Activated CD4-positive, alpha-beta T cell treated with anti-CD3 and anti-CD28 coated beads, Interleukin-2, amount 50 U/mL, for 16 hours (primary cell): Measurements from ENCODE around the gene ELK3.
"Not testable (repeated sequence)": the region's sequence is repeated elsewhere in the genome, so short reads cannot be mapped to it uniquely, and the experiment has no call there.

Source experiments
- DNase-seq: peaks from one replicate; pipeline ENCODE4 v3.0.0-alpha.2; 2020

The ELK3 gene

DNA sequence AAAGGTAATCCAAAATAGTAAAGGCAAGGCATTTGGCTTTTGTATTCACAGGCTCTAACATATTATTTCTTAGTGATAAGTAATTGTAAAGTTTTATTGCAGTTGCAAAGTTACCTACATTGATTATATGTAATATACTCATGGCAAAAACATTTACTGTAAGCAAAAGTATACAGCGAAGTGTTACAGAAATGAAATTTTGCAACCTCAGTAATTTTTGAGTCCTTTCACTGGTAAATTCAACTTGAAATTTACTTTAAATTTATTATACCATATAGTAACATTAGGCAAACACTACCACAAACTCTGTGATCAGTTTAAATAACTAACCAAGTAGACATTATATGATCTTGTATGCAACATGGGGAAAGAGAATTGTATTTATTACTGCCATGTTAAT, 117.0 kb downstream of the ELK3 start:
- no peak for DNase-seq

DNA sequence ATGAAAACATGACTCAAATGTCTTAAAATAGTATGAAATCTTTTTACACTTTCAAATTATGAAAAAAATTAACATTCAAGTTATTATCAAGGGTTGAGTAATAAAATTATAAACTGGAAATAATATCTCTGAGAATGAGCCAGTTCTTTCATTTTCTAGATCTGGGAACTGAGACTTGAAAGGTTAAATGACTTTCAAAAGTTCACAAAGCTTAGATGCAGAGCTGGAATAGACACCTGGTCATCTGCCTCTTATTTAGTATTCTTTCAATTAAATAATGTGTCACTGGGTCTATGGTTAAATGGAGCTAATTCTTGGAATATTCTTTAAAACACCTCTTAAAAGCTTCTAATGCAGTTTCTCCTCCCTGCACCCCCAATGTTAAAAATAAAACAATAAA, 119.4 kb downstream of the ELK3 start:
- no peak for DNase-seq

DNA sequence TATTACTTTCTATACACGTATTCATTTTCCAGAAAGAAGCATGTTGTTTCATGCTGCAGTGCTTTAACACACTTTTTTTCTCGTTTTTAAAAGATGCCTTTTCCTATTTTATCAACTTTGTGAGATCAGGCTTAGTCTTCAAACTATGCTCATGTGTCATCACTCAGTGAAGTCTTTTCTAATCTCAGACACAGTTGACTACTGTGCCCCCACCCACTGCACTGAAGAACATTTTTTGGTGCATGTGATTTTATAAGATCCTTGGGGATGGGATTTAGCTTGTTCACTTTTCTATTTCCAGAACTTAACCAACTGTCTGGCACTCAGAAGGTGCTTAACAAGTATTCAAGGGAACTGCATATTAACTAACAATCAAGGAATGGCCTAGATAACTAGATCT, 120.5 kb downstream of the ELK3 start:
- no peak for DNase-seq

DNA sequence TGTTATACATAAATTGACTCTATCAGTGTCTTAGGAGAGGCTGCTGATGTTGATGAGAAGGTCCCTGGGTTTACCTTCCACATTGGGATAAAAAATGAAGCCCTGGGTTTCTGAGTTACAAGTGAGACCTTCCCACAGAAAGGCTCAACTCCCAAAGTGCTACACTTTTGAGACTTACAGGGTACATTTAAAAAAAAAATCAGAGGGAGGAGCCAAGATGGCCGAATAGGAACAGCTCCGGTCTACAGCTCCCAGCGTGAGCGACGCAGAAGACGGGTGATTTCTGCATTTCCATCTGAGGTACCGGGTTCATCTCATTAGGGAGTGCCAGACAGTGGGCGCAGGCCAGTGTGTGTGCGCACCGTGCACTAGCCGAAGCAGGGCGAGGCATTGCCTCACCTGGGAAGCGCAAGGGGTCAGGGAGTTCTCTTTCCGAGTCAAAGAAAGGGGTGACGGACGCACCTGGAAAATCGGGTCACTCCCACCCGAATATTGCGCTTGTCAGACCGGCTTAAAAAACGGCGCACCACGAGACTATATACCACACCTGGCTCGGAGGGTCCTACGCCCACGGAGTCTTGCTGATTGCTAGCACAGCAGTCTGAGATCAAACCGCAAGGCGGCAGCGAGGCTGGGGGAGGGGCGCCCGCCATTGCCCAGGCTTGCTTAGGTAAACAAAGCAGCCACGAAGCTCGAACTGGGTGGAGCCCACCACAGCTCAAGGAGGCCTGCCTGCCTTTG, 121.7 kb downstream of the ELK3 start:
- DNase-seq = not testable (repeated sequence)

DNA sequence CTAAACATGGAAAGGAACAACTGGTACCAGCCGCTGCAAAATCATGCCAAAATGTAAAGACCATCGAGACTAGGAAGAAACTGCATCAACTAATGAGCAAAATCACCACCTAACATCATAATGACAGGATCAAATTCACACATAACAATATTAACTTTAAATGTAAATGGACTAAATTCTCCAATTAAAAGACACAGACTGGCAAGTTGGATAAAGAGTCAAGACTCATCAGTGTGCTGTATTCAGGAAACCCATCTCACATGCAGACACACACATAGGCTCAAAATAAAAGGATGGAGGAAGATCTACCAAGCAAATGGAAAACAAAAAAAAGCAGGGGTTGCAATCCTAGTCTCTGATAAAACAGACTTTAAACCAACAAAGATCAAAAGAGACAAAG, 123.6 kb downstream of the ELK3 start:
- not testable (repeated sequence) for DNase-seq
